Myometrial cell (primary cell): ENCODE data around the gene CEP57L1. TPM values are rescaled to one million over a fixed set of nuclear protein-coding genes. Genes with fewer than 3 reads are reported as not detected.

Experiments used
- total RNA-seq: library from RNA; depleted of rRNA; stranded (reverse); fragments of >200 nt; gene quantifications from 2 replicates; pipeline ENCODE4 v1.2.3, GENCODE V29; 2015

Gene CEP57L1
- total RNA-seq = 24.5 and 32.8 TPM in 2 replicates

GRCh38 chr6:109095036-109095834 is at the start of gene CEP57L1:
Gene CEP57L1 (plus strand): TSS chr6:109095507. CDS start chr6:109145222, 49,715 bp downstream.

GRCh38 chr6:109094416-109095035 is 781 bp upstream of the CEP57L1 start, which contains the start of gene SESN1:
Gene SESN1 (minus strand): TSS chr6:109094846. CDS start chr6:109094073, 773 bp downstream.

Other genes starting within 250 kb of the CEP57L1 start
- gene ARMC2, start 247.1 kb upstream of the CEP57L1 start, total RNA-seq = 1.1 and 1.7 TPM in 2 replicates
- 23.9 and 30.3 TPM in 2 replicates for gene SESN1, start 661 bp upstream of the CEP57L1 start, total RNA-seq